Right renal pelvis (tissue), 4 donors: ENCODE data around the gene VPS13C. TPM values are rescaled to one million over a fixed set of nuclear protein-coding genes. Genes with fewer than 3 reads are reported as not detected.

Experiments
- DNase-seq, 4 donors: peaks; one replicate each; pipeline ENCODE4 v3.0.0-alpha.2; 2013; ENCODE audit warnings: low read depth in 4 of 4, low spot score in 3 of 4, missing footprints in 1 of 4
- polyA plus RNA-seq, 4 donors: library from polyadenylated mRNA; unstranded; fragments of 120-200 nt; gene quantifications; one replicate each; pipeline ENCODE4 v1.2.1, GENCODE V29; 2013; ENCODE audit not compliant: insufficient read length in 4 of 4

VPS13C gene
- polyA plus RNA-seq, 4 donors = 32.8 to 46.8 (median 39.0) TPM

DNA sequence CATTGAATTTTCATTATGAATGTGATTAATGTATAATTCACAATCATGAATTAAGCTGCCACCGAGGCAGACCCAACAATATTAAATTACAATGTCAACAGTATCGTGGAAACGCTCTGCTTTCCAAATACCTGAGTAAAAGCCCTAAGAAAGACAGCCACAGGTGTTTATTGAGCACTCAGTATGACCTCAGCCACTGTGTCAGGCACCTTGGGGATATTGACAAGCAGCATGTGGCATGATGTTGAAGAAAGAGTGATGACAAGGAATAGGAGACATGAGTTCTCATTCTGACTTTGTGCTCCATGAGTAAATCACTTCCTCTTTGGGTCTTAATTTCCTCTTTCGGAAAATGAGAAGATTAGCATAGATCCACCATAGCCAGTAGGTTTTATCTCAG is 19.3 kb upstream of the VPS13C start:
- no peak for DNase-seq

DNA sequence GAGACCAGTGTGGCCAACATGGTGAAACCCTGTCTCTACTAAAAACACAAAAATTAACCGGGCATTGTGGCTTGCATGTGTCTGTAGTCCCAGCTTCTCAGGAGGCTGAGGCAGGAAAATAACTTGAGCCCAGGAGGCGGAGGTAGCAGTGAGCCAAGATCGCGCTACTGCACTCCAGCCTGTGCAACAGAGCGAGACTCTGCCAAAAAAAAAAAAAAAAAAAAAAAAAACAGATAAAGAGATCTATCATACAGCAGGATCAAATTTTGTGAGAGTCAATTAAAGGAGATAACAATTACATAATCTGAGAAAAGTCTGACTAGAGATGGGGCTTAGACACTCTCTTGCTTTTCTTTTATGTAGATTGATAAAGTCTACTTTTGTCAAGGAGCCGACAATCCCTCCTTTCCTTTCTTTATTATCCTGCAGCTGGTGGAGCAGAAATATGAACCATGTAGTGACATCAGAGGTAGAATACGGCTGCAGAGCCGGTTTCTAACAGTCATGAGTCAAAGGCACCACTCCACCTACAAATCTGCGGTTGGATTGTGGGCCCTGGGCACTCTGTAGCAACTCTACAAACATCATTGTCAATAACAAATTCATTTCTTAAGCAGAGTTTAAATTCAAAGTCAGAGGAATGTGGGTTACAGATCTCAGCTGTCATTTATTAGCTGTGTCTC is 15.5 kb upstream of the VPS13C start:
- DNase-seq = no peak

GRCh38 chr15:62071711-62072308 is 11.6 kb upstream of the VPS13C start:
- DNase-seq = no peak

DNA sequence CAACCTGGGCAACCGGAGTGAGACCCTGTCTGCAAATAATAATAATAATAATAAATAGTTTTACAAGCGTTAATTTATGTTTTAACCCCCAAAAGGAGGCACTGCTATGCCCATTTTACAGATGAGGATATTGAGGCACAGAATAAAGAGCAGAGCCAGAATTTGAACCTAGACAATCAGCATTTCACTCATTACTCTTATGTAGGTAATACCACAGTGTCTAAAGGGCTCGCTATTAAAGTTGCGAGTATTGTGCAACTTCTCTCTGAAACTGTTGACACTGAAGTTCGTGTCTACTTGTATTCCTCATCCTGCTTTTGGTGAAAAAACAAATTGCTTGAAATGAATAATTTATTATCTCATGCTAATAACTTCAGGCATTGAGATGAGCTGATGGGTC is 9.3 kb upstream of the VPS13C start:
- DNase-seq = no peak

DNA sequence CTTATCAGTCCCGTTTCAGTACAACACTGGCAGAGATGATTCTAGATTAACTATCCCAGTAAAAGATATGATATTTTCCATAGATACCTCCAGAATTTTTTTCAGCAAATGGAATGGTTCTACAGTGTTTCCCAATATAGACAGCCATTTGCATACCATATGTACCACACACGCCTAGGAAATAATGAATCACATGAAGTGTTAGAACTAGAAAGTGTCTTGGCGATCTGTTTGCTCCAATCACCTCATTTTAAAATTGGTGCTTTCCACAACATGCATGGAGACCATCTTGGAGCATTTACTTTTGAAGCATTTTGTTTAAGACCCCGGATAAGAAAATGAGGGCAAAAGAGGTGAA is 8.5 kb upstream of the VPS13C start:
- no peak for DNase-seq

DNA sequence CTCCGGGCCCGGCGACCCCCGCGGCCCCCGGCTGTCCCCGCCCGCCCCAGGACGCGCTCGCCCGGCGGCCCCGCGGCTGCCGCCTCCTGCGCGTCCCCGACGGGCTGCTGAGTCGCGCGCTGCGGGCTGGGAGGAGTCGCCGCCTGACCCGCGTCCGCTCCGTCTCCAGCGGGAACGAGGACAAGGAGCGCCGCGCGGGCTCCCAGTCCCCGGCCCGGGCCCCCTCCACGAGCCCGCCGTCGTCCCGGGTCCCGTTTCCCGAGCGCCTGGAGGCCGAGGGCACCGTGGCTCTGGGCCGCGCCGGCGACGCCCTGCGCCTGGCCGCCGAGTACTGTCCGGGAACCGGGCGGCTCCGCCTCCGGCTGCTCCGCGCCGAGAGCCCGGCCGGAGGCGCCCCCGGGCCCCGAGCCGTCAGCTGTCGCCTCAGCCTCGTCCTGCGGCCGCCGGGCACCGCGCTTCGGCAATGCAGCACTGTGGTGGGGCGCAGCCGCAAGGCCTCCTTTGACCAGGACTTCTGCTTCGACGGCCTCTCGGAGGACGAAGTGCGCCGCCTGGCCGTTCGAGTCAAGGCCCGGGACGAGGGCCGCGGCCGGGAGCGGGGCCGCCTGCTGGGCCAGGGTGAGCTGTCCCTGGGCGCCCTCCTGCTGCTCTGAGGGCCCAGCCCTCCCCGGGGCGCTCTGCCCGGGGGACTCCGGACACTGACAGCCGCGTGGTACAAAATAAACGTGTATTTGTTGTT is 8.0 kb upstream of the VPS13C start:
- DNase-seq = no peak

- DNase-seq = no peak
These were observed 7.3 kb upstream of the VPS13C start for GRCh38 chr15:62067448-62068044.

GRCh38 chr15:62066663-62067447 is 6.6 kb upstream of the VPS13C start, which contains the start of gene C2CD4A:
C2CD4A (plus strand) TSS chr15:62066977; CDS start chr15:62067614, 637 bp downstream.
- peak in 2 of 4 donors; percentile 67 to 73 for DNase-seq

DNA sequence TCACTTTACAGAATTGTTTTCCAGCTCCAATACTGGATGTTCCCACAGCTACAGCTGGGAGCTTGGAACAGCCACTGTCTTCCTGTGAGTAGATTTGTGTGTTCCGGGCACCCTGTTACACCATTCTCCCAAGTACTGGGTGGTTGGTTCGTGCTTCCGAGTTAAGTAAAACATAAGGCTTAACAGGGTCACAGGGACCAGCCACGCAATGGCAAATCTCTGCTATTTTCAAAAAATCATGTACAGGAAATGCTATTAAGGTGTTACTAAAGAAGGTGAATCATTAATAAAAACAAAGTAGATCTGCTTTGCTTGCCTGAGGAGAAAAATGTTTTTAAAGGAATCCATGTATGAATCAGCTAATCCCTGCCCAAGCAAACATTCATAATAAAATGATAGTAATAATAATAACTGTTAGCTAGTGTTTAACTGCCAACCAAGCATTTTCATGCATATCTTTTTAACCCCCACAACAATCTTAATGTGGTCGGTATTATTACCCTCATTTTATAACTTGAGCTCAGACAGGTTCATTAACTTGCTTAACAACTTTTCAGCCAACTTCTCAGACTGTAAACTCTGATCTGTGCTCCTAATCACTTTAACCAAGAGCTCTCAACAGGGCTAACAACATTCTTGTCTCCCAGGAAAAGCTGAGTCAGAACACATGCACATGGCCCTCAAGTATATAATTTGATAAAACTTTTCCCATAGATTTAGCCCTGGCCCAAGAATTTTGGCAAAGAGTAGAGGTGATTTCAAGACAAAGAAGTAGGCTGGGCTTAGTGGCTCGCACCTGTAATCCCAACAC is 3.8 kb upstream of the VPS13C start:
- DNase-seq = no peak

DNA sequence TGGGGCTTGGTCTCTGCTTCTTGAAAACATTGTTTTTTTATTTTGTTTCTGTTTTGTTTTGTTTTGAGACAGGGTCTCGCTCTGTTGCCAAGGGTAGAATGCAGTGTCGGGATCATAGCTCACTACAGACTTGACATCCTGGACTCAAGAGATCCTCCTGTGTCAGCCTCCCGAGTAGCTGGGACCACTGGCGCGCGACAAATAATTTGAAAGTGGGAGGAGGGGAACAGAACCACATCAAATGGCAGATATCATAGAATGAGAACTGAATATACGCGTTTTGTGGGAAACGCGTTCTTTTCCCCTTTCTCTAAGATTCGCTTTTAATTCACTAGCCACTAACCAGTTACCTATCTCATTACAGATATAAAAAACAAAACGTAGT is 641 bp upstream of the VPS13C start:
- DNase-seq = no peak

DNA sequence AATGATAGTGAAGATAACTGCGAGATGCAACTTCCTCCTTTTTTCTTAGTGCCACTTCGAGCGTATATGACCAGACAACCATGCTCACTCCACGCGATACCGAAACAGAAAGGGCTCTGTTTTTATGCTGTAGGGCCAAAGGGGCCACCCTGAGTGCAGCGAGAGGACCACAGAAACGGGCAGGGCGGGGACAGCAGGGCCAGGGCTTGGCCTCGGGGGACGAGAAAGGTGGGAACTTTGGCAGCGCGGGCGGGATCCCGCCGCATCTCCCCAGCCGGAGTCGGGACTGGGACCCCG is 483 bp downstream of the VPS13C start:
- DNase-seq = no peak

GRCh38 chr15:62059108-62059815 is 985 bp downstream of the VPS13C start:
- no peak for DNase-seq

- DNase-seq = no peak
These were observed 1.8 kb downstream of the VPS13C start for GRCh38 chr15:62058327-62059028.

GRCh38 chr15:62057341-62057980 is 2.8 kb downstream of the VPS13C start:
- DNase-seq = no peak

DNA sequence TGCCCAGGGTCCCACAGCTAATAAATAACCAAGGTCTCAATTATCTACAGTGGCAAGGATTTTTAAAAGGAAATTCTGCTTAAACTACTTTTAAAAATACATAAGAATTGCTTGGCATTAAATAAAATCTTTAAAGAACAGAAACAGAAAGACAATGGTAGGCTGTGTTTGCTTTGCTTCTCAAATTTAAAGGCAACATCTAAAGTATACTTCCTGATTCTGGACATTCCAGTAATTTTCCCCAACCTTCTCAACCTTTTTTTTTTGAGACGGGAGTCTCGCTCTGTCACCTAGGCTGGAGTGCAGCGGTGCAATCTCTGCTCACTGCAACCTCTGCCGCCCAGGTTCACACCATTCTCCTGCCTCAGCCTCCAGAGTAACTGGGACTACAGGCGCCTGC is 5.3 kb downstream of the VPS13C start:
- no peak for DNase-seq

GRCh38 chr15:62053439-62054085 is 6.7 kb downstream of the VPS13C start:
- no peak for DNase-seq

GRCh38 chr15:62052713-62053112 is 7.5 kb downstream of the VPS13C start:
- no peak for DNase-seq

DNA sequence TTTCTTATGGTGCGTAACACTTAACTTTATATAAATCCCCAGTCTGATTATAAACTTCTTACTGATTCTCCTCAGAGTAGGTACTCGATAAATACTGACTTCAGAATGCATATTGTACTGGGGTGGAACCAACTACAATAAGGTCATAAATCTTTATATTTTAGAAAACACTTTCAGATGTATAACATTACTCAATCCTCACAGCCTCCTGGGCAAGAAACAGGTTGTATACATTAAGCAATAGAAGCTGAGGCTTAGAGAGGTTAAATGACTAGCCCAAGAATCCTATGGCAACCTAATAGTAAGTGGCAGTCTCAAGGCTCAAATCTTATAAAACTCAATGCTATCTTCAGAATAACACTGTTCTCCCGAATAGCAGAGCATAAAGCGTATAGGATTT is 9.1 kb downstream of the VPS13C start:
- no peak for DNase-seq
